Measurements from ENCODE around the gene NKX6-1. TPM values are rescaled to one million over a fixed set of nuclear protein-coding genes. Genes with fewer than 3 reads are reported as not detected.

The NKX6-1 gene
- total and polyA plus RNA-seq, 4 donors = 0.02 to 0.20 (median 0.06) TPM; not detected in 1

GRCh38 chr4:84493092-84493850 lies 5.8 kb downstream of the NKX6-1 start:
- DNase-seq = peak; percentile 79 to 84 (median 82)
- Histone ChIP-seq H3K27ac (ENCODE audit: low read depth in 1 of 2, low read length in 1 of 2) (no peak overlapping the region), H3K4me1 (ENCODE audit: control insufficient read depth in 5 of 5, insufficient read depth in 5 of 5, low read length in 5 of 5) (peaks cover 0 to 23% (median 3%) of the 10 kb centered on the region in 5 donors), H3K9ac (ENCODE audit: insufficient read depth in 1 of 2, low read length in 2 of 2) (no peak overlapping the region), H3K4me3 (no peak overlapping the region), H3K27me3 (ENCODE audit: control insufficient read depth in 3 of 3, insufficient read depth in 3 of 3, low read length in 2 of 3) (peaks cover 6 to 94% (median 89%) of the 10 kb centered on the region in 3 donors), H3K9me3 (ENCODE audit: control insufficient read depth in 4 of 4, insufficient read depth in 3 of 4, low read length in 3 of 4) (peaks cover 0 to 14% (median 0%) of the 10 kb centered on the region in 4 donors), H3K36me3 (ENCODE audit: control insufficient read depth in 4 of 4, insufficient read depth in 4 of 4, low read length in 4 of 4) (no peaks in the 10 kb centered on the region)
- WGBS, 2 donors = 1 to 7% methylated on average over 46 to 62 of the region's 62 CpGs
- no peak for ATAC-seq (ENCODE audit: insufficient read depth, low FRiP score)
- no peak for TF ChIP-seq CTCF (IDR thresholded peaks at IDR 0.05; ENCODE audit: control extremely low read depth, extremely low read depth)

- Histone ChIP-seq H3K27me3 (ENCODE audit: control insufficient read depth in 3 of 3, insufficient read depth in 3 of 3, low read length in 2 of 3) (peaks cover 6 to 94% (median 90%) of the 10 kb centered on the region in 3 donors), H3K9me3 (ENCODE audit: control insufficient read depth in 4 of 4, insufficient read depth in 3 of 4, low read length in 3 of 4) (peaks cover 0 to 14% (median 0%) of the 10 kb centered on the region in 4 donors), H3K27ac (ENCODE audit: low read depth in 1 of 2, low read length in 1 of 2) (no peak overlapping the region), H3K36me3 (ENCODE audit: control insufficient read depth in 4 of 4, insufficient read depth in 4 of 4, low read length in 4 of 4) (no peaks in the 10 kb centered on the region), H3K9ac (ENCODE audit: insufficient read depth in 1 of 2, low read length in 2 of 2) (no peak overlapping the region), H3K4me3 (no peak overlapping the region), H3K4me1 (ENCODE audit: control insufficient read depth in 5 of 5, insufficient read depth in 5 of 5, low read length in 5 of 5) (peaks cover 0 to 18% (median 0%) of the 10 kb centered on the region in 5 donors)
- no peak for ATAC-seq (ENCODE audit: insufficient read depth, low FRiP score)
- DNase-seq = no peak
- whole genome bisulfite sequencing, 2 donors = 3 to 12% methylated on average over 28 of the region's 28 CpGs
- no peak for TF ChIP-seq CTCF (IDR thresholded peaks at IDR 0.05; ENCODE audit: control extremely low read depth, extremely low read depth)
Observed at GRCh38 chr4:84492737-84493091, 6.4 kb downstream of the NKX6-1 start.

- DNase-seq = no peak
- Histone ChIP-seq H3K36me3 (ENCODE audit: control insufficient read depth in 4 of 4, insufficient read depth in 4 of 4, low read length in 4 of 4) (no peaks in the 10 kb centered on the region), H3K9ac (ENCODE audit: insufficient read depth in 1 of 2, low read length in 2 of 2) (no peak overlapping the region), H3K27ac (ENCODE audit: low read depth in 1 of 2, low read length in 1 of 2) (no peak overlapping the region), H3K27me3 (ENCODE audit: control insufficient read depth in 3 of 3, insufficient read depth in 3 of 3, low read length in 2 of 3) (peaks cover 6 to 96% (median 92%) of the 10 kb centered on the region in 3 donors), H3K4me1 (ENCODE audit: control insufficient read depth in 5 of 5, insufficient read depth in 5 of 5, low read length in 5 of 5) (peaks cover 0 to 15% (median 0%) of the 10 kb centered on the region in 5 donors), H3K4me3 (no peak overlapping the region), H3K9me3 (ENCODE audit: control insufficient read depth in 4 of 4, insufficient read depth in 3 of 4, low read length in 3 of 4) (peaks cover 0 to 12% (median 0%) of the 10 kb centered on the region in 4 donors)
- 12 to 14% methylated on average over 12 of the region's 12 CpGs for WGBS, 2 donors
- no peak for TF ChIP-seq CTCF (IDR thresholded peaks at IDR 0.05; ENCODE audit: control extremely low read depth, extremely low read depth)
- ATAC-seq (ENCODE audit: insufficient read depth, low FRiP score) = no peak
Observed at GRCh38 chr4:84492290-84492689, 6.8 kb downstream of the NKX6-1 start.

All from lung (tissue), 12 donors.